GM12872 (cell line): ENCODE results near the gene ATPAF1.

Source experiments
- TF ChIP-seq, protein P1 (sequence below): IDR thresholded peaks from 3 replicates; pipeline ENCODE4 v1.5.1; 2011; ENCODE audit warnings: low read depth, mild to moderate bottlenecking, low read length, moderate library complexity; ENCODE audit not compliant: insufficient read depth

Gene ATPAF1

DNA sequence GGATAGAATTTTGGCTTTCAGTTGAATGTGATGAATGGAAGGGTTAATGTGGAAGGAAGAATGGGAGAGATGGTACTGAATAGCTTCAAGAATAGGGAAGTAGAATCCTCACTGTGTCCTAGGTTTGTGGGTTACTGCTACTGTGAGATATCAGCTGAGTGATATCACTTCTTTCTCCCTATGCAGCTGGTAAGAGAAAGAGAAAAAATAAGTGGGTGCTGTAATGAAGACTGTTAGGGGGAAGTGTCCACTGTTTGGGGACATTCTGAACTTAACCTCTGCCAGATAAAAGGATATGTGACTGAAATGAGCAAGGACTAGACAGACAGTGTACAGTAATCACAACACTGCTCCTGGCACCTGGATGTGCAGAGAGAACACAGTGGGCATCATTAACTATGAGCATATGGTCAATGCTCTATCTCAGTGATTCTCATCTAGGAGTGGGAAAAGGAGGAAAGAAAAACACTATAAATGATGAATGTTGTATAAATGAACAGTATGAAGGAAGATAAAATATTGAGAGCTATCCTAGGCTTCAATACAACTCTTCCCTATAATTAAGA is 26.0 kb downstream of the ATPAF1 start:
- TF ChIP-seq, protein P1, sequence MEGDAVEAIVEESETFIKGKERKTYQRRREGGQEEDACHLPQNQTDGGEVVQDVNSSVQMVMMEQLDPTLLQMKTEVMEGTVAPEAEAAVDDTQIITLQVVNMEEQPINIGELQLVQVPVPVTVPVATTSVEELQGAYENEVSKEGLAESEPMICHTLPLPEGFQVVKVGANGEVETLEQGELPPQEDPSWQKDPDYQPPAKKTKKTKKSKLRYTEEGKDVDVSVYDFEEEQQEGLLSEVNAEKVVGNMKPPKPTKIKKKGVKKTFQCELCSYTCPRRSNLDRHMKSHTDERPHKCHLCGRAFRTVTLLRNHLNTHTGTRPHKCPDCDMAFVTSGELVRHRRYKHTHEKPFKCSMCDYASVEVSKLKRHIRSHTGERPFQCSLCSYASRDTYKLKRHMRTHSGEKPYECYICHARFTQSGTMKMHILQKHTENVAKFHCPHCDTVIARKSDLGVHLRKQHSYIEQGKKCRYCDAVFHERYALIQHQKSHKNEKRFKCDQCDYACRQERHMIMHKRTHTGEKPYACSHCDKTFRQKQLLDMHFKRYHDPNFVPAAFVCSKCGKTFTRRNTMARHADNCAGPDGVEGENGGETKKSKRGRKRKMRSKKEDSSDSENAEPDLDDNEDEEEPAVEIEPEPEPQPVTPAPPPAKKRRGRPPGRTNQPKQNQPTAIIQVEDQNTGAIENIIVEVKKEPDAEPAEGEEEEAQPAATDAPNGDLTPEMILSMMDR: no peak

- TF ChIP-seq, protein P1: no peak
Observed at GRCh38 chr1:46639547-46639946, 28.6 kb downstream of the ATPAF1 start.

GRCh38 chr1:46638921-46639320 is 29.2 kb downstream of the ATPAF1 start:
- TF ChIP-seq, protein P1: no peak

- TF ChIP-seq, protein P1: no peak
Observed at GRCh38 chr1:46637444-46638083, 30.6 kb downstream of the ATPAF1 start.

DNA sequence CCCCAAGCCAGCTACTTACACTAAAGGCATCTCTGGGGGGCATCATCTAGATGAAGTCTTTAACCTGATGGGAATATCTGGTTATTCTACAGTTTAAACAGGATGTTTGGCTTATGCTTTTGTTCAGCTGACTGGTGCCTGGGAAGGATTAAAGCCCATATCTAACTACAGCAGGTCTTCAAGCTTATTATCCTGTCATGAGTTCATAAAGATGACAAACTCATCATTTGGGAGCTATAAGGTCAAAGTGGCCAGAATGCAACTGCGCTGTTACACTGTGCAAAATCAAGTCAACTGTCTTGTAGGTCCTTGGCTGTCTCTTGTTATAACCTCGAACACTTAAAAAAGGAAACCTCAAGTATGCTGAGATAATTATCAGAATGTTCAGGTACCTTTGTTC is 33.0 kb downstream of the ATPAF1 start:
- TF ChIP-seq, protein P1: no peak

- TF ChIP-seq, protein P1: no peak
Observed at GRCh38 chr1:46630719-46631118, 37.4 kb downstream of the ATPAF1 start.

DNA sequence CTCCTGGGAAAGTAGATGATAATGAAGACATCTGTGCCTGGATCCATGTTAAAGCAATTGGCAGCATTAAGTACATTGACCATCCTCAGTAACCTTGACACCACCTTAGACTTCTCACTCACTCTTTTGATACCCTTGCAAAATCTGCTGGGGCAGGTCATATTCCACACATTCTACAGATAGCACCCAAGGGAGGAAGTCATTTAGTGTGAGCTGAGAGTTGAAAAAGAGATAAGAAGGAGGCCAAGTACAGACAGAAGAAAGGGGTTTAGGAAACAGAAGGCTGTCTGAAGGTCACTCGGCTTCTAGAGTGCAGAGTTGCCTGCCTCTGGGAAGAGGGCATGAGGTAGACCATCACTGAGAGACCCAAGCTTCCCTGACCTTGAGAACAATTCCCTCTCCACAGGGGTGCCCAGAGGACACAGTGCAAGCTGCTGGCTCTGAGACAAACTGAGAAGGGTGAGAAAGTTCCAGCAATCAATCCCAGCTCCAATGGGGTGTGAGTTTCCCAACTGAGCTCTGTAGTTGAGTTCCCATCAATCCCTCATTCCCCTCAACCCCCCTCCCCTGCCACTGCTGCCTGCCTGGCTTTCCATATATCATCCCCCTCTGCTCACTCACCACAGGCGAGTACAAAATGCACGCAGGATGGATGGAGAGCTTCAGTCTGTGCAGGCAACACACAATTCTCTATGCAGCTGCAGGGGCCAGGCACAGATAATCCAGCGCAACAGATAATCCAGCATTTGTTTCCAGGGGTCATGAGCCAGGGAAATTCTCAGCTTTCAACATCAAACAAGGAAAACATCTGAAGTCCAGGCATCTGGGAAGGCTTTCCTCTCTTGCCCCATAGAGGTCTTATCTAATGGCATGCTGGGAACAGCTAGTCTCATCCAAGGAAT is 44.2 kb downstream of the ATPAF1 start:
- TF ChIP-seq, protein P1: no peak
